OCI-LY3 (cell line): ENCODE results near the gene TBC1D32.
"Not testable (repeated sequence)": the region's sequence is repeated elsewhere in the genome, so short reads cannot be mapped to it uniquely, and the experiment has no call there.

ENCODE experiments used
- CTCF ChIP-seq: fragments of 200-600, 300-600 bp; sonication (generic); IDR thresholded peaks from 2 replicates; pipeline ENCODE4 v1.5.1; 2014; ENCODE audit warnings: antibody characterized with exemption, low read length, low read depth
- EZH2phosphoT487 ChIP-seq: fragments of 200-600 bp; shearing (Covaris generic); IDR thresholded peaks from 2 replicates; pipeline ENCODE4 v1.6.1; 2018; ENCODE audit warnings: antibody characterized with exemption, mixed run types, low read depth

- TF ChIP-seq CTCF, EZH2phosphoT487: not testable (repeated sequence)
Observed at GRCh38 chr6:121196042-121196441, 138.2 kb downstream of the TBC1D32 start.
